ENCODE measurements around the gene ATP6V1G1. TPM values are rescaled to one million over a fixed set of nuclear protein-coding genes. Genes with fewer than 3 reads are reported as not detected.

ATP6V1G1 gene
- polyA plus RNA-seq, 1 donor (not counting 4 experiments of a cell fraction or from before 2014, with no cell fraction given): 214 TPM

GRCh38 chr9:114539701-114540380, 47.7 kb upstream of the ATP6V1G1 start:
- Histone ChIP-seq H3K9me3 (ENCODE audit: control insufficient read depth, low read depth, low read length) (no peaks in the 10 kb centered on the region), H3K4me1 (ENCODE audit: control insufficient read depth, extremely low read depth, insufficient read depth, low read length) (peaks cover 3% of the 10 kb centered on the region), H3K4me3 (ENCODE audit: control insufficient read depth in 2 of 3, extremely low read depth in 1 of 3, insufficient read depth in 2 of 3, low read depth in 1 of 3, low read length in 3 of 3) (no peak overlapping the region), H3K36me3 (ENCODE audit: control insufficient read depth in 2 of 2, extremely low read depth in 1 of 2, insufficient read depth in 2 of 2, low read length in 2 of 2) (no peaks in the 10 kb centered on the region), H3K9me1 (ENCODE audit: control insufficient read depth, extremely low read depth, insufficient read depth, low read length) (no peaks in the 10 kb centered on the region), H3K27ac (ENCODE audit: control insufficient read depth, insufficient read depth, low read length) (no peak overlapping the region), H3K79me2 (ENCODE audit: control insufficient read depth, insufficient read depth, low read length) (no peaks in the 10 kb centered on the region), H3K9ac (ENCODE audit: control insufficient read depth, extremely low read depth, insufficient read depth, low read length) (no peak overlapping the region), H3K4me2 (ENCODE audit: control insufficient read depth, extremely low read depth, insufficient read depth, low read depth, low read length) (no peak overlapping the region), H4K20me1 (ENCODE audit: control insufficient read depth, extremely low read depth, insufficient read depth, low read length) (no peaks in the 10 kb centered on the region), H2AFZ (ENCODE audit: control insufficient read depth, low read length) (no peak overlapping the region), H3K27me3 (ENCODE audit: control insufficient read depth, extremely low read depth, insufficient read depth, low read length) (no peaks in the 10 kb centered on the region)
- TF ChIP-seq CTCF (optimal IDR thresholded peaks at IDR 0.05 in 1 of 3, IDR thresholded peaks at IDR 0.05 in 1 of 3, conservative IDR thresholded peaks at IDR 0.05 in 1 of 3; ENCODE audit: extremely low read depth in 1 of 3, insufficient read depth in 2 of 3, low read length in 3 of 3): no peak
- no peak for TF ChIP-seq EZH2 (IDR thresholded peaks at IDR 0.05; ENCODE audit: low read length)
- FAIRE-seq (no peak), DNase-seq (ENCODE audit: low read depth, low spot score) (no peak)
- dilution Hi-C loops (cut with MboI; ENCODE audit: extremely low pct_ligation_motif_present, low sequenced_read_pairs): no loop called here

- no peaks in the 10 kb centered on the region for H3K4me1 ChIP-seq (ENCODE audit: control insufficient read depth, extremely low read depth, insufficient read depth, low read length)
- no peaks in the 10 kb centered on the region for H3K79me2 ChIP-seq (ENCODE audit: control insufficient read depth, insufficient read depth, low read length)
- H3K27me3 ChIP-seq (ENCODE audit: control insufficient read depth, extremely low read depth, insufficient read depth, low read length): no peaks in the 10 kb centered on the region
- no peak for TF ChIP-seq CTCF (optimal IDR thresholded peaks at IDR 0.05 in 1 of 3, IDR thresholded peaks at IDR 0.05 in 1 of 3, conservative IDR thresholded peaks at IDR 0.05 in 1 of 3; ENCODE audit: extremely low read depth in 1 of 3, insufficient read depth in 2 of 3, low read length in 3 of 3)
- no peak for TF ChIP-seq EZH2 (IDR thresholded peaks at IDR 0.05; ENCODE audit: low read length)
- H2AFZ ChIP-seq (ENCODE audit: control insufficient read depth, low read length): no peak overlapping the region
- no peak for DNase-seq (ENCODE audit: low read depth, low spot score)
- dilution Hi-C loops (cut with MboI; ENCODE audit: extremely low pct_ligation_motif_present, low sequenced_read_pairs): no loop called here
- H3K9ac ChIP-seq (ENCODE audit: control insufficient read depth, extremely low read depth, insufficient read depth, low read length): no peak overlapping the region
- no peaks in the 10 kb centered on the region for H3K9me3 ChIP-seq (ENCODE audit: control insufficient read depth, low read depth, low read length)
- no peak overlapping the region for H3K4me3 ChIP-seq (ENCODE audit: control insufficient read depth in 2 of 3, extremely low read depth in 1 of 3, insufficient read depth in 2 of 3, low read depth in 1 of 3, low read length in 3 of 3)
- no peak for FAIRE-seq
- no peaks in the 10 kb centered on the region for H3K9me1 ChIP-seq (ENCODE audit: control insufficient read depth, extremely low read depth, insufficient read depth, low read length)
- no peak overlapping the region for H3K27ac ChIP-seq (ENCODE audit: control insufficient read depth, insufficient read depth, low read length)
- no peaks in the 10 kb centered on the region for H3K36me3 ChIP-seq (ENCODE audit: control insufficient read depth in 2 of 2, extremely low read depth in 1 of 2, insufficient read depth in 2 of 2, low read length in 2 of 2)
- H3K4me2 ChIP-seq (ENCODE audit: control insufficient read depth, extremely low read depth, insufficient read depth, low read depth, low read length): no peak overlapping the region
- H4K20me1 ChIP-seq (ENCODE audit: control insufficient read depth, extremely low read depth, insufficient read depth, low read length): no peaks in the 10 kb centered on the region
Measured at GRCh38 chr9:114545055-114545454, 42.5 kb upstream of the ATP6V1G1 start.
